Measurements from ENCODE around the gene RARA.
"Not testable (repeated sequence)": the region's sequence is repeated elsewhere in the genome, so short reads cannot be mapped to it uniquely, and the experiment has no call there.

The RARA gene

GRCh38 chr17:40374821-40375498 is 66.0 kb downstream of the RARA start:
- DNase-seq (ENCODE audit: low read depth in 2 of 2), result no peak

- not testable (repeated sequence) for DNase-seq (ENCODE audit: low read depth in 2 of 2)
Measured at GRCh38 chr17:40375786-40376185, 66.8 kb downstream of the RARA start.

- not testable (repeated sequence) for DNase-seq (ENCODE audit: low read depth in 2 of 2)
Measured at GRCh38 chr17:40376541-40376940, 67.6 kb downstream of the RARA start.

- no peak for DNase-seq (ENCODE audit: low read depth in 2 of 2)
Measured at GRCh38 chr17:40377832-40378231, 68.9 kb downstream of the RARA start.

GRCh38 chr17:40378966-40379365 is 70.0 kb downstream of the RARA start:
- no peak for DNase-seq (ENCODE audit: low read depth in 2 of 2)

GRCh38 chr17:40382251-40382650 is 73.3 kb downstream of the RARA start:
- no peak for DNase-seq (ENCODE audit: low read depth in 2 of 2)

GRCh38 chr17:40386555-40386954 is 77.6 kb downstream of the RARA start:
- DNase-seq (ENCODE audit: low read depth in 2 of 2), result not testable (repeated sequence)

GRCh38 chr17:40399185-40399584 is 90.2 kb downstream of the RARA start:
- peak; percentile 23 to 30 for DNase-seq (ENCODE audit: low read depth in 2 of 2)

GRCh38 chr17:40402668-40403067 is 93.7 kb downstream of the RARA start:
- no peak for DNase-seq (ENCODE audit: low read depth in 2 of 2)

- no peak for DNase-seq (ENCODE audit: low read depth in 2 of 2)
Measured at GRCh38 chr17:40404003-40404402, 95.0 kb downstream of the RARA start.
